Measurements from ENCODE around the gene SH2D3A.

DNA sequence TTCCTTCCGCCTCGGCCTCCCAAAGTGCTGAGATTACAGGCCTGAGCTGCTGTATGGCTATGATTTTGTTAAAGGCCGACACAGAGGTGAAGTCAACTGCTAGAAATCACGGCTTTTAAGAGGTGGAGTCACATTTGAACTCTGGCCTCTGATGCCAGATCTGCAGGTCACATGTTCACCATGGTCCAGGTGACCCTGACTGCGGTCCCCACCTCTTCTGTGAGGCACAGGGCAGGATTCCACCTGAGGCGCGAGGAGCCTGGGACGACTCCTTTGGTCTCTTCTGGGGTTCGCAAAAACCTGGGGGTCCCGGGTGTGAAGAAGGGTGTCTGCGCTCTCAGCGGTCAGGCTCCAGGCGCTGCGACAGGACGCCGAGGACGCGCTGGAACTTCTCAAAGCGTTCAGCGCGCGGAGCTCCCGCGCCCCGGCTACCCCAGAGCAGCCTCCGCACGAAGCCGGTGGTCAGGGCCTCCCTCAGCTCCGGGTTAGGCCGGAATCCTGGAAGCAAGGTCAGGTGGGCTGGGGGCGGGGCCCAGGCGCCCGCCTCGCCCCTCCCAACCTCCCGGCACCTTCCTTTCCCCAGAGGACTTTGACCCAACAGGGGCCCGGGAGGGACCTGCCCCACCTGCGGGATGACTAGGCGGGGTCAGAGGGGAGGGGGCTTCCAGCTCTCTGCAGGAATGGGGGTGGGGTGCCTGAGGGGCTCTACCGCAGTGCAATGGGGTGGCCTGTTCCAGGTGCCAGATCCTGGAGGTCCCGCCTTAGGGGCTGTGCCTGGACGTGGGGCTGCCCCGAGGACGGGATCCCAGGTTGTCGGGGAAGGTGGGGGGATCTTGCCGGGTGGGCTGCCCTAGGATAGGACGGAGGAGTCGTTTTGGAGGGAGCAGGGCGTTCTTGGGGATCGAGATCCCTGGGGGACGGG lies 14.7 kb downstream of the SH2D3A start:
- TF ChIP-seq CTCF (IDR thresholded peaks at IDR 0.05; ENCODE audit: poor library complexity) (no peak), EZH2 (IDR thresholded peaks at IDR 0.05; ENCODE audit: borderline replicate concordance) (no peak), EZH2phosphoT487 (IDR thresholded peaks at IDR 0.05; ENCODE audit: low read depth, severe bottlenecking, unreplicated experiment) (no peak)

Data from hepatocyte (in vitro differentiated cells).